IPS-18a (cell line): ENCODE results near the gene CDADC1.
A peak's percentile ranks its signal among the peaks of the same experiment; 100 is the strongest.

Experiments used
- H3K27ac ChIP-seq: one replicate; pipeline ENCODE4 v1.5.1; 2013; ENCODE audit warnings: low read length
- H3K27me3 ChIP-seq: one replicate; pipeline ENCODE4 v1.6.1; 2013; ENCODE audit warnings: mild to moderate bottlenecking, low read length; ENCODE audit not compliant: control insufficient read depth, insufficient read depth
- H3K36me3 ChIP-seq: one replicate; pipeline ENCODE4 v1.6.1; 2013; ENCODE audit warnings: low read depth, low read length; ENCODE audit not compliant: control insufficient read depth
- H3K4me1 ChIP-seq: one replicate; pipeline ENCODE4 v1.6.1; 2013; ENCODE audit warnings: low read depth, low read length; ENCODE audit not compliant: control insufficient read depth
- H3K4me3 ChIP-seq: one replicate; pipeline ENCODE4 v1.5.1; 2013; ENCODE audit warnings: low read length
- H3K9ac ChIP-seq: one replicate; pipeline ENCODE4 v1.6.1; 2013; ENCODE audit warnings: mild to moderate bottlenecking, low read length, moderate library complexity
- H3K9me3 ChIP-seq: one replicate; pipeline ENCODE4 v1.6.1; 2013; ENCODE audit warnings: low read depth, low read length; ENCODE audit not compliant: control insufficient read depth

Gene CDADC1

GRCh38 chr13:49245101-49245500 is 2.6 kb upstream of the CDADC1 start:
- H3K9ac ChIP-seq = no peak overlapping the region
- H3K4me1 ChIP-seq = peaks cover 3% of the 10 kb centered on the region
- H3K36me3 ChIP-seq = no peaks in the 10 kb centered on the region
- no peaks in the 10 kb centered on the region for H3K9me3 ChIP-seq
- no peak overlapping the region for H3K4me3 ChIP-seq
- H3K27ac ChIP-seq = no peak overlapping the region
- H3K27me3 ChIP-seq = no peaks in the 10 kb centered on the region

GRCh38 chr13:49246850-49247642 is 679 bp upstream of the CDADC1 start:
- peaks cover 3% of the 10 kb centered on the region for H3K4me1 ChIP-seq
- H3K9ac ChIP-seq = peak overlapping the region; percentile 75
- H3K27me3 ChIP-seq = no peaks in the 10 kb centered on the region
- no peaks in the 10 kb centered on the region for H3K9me3 ChIP-seq
- H3K27ac ChIP-seq = no peak overlapping the region
- no peaks in the 10 kb centered on the region for H3K36me3 ChIP-seq
- H3K4me3 ChIP-seq = peak overlapping the region; percentile 75

GRCh38 chr13:49248622-49249002 is 887 bp downstream of the CDADC1 start:
- Histone ChIP-seq H3K4me1 (peaks cover 3% of the 10 kb centered on the region), H3K9me3 (no peaks in the 10 kb centered on the region), H3K4me3 (peak overlapping the region; percentile 75), H3K27me3 (no peaks in the 10 kb centered on the region), H3K9ac (peak overlapping the region; percentile 75), H3K36me3 (no peaks in the 10 kb centered on the region), H3K27ac (no peak overlapping the region)

- H3K9me3 ChIP-seq = no peaks in the 10 kb centered on the region
- H3K4me1 ChIP-seq = peaks cover 3% of the 10 kb centered on the region
Observed at GRCh38 chr13:49251326-49251725, 3.6 kb downstream of the CDADC1 start.

GRCh38 chr13:49253310-49253709 is 5.6 kb downstream of the CDADC1 start:
- Histone ChIP-seq H3K9ac (no peak overlapping the region), H3K36me3 (peaks cover 3% of the 10 kb centered on the region), H3K4me3 (no peak overlapping the region), H3K9me3 (no peaks in the 10 kb centered on the region), H3K4me1 (peaks cover 3% of the 10 kb centered on the region), H3K27ac (no peak overlapping the region), H3K27me3 (no peaks in the 10 kb centered on the region)

More at GRCh38 chr13:49251326-49251725, 3.6 kb downstream of the CDADC1 start:
- no peak overlapping the region for H3K9ac ChIP-seq
- H3K27ac ChIP-seq = no peak overlapping the region
- H3K36me3 ChIP-seq = peaks cover 2% of the 10 kb centered on the region
- H3K4me3 ChIP-seq = no peak overlapping the region
- no peaks in the 10 kb centered on the region for H3K27me3 ChIP-seq

- no peak overlapping the region for H3K9ac ChIP-seq
- H3K27me3 ChIP-seq = no peaks in the 10 kb centered on the region
- H3K4me1 ChIP-seq = no peaks in the 10 kb centered on the region
- peaks cover 3% of the 10 kb centered on the region for H3K36me3 ChIP-seq
- H3K4me3 ChIP-seq = no peak overlapping the region
- no peak overlapping the region for H3K27ac ChIP-seq
- H3K9me3 ChIP-seq = no peaks in the 10 kb centered on the region
Observed at GRCh38 chr13:49254007-49254406, 6.3 kb downstream of the CDADC1 start.

- no peaks in the 10 kb centered on the region for H3K4me1 ChIP-seq
- peaks cover 3% of the 10 kb centered on the region for H3K36me3 ChIP-seq
- H3K4me3 ChIP-seq = no peak overlapping the region
- H3K9me3 ChIP-seq = no peaks in the 10 kb centered on the region
- no peaks in the 10 kb centered on the region for H3K27me3 ChIP-seq
- H3K9ac ChIP-seq = no peak overlapping the region
- no peak overlapping the region for H3K27ac ChIP-seq
Observed at GRCh38 chr13:49256841-49257240, 9.1 kb downstream of the CDADC1 start.

GRCh38 chr13:49258089-49258796 is 10.5 kb downstream of the CDADC1 start:
- H3K27ac ChIP-seq = no peak overlapping the region
- H3K4me3 ChIP-seq = no peak overlapping the region
- no peaks in the 10 kb centered on the region for H3K9me3 ChIP-seq
- peaks cover 2% of the 10 kb centered on the region for H3K4me1 ChIP-seq
- H3K36me3 ChIP-seq = peaks cover 3% of the 10 kb centered on the region
- H3K9ac ChIP-seq = no peak overlapping the region
- no peaks in the 10 kb centered on the region for H3K27me3 ChIP-seq

- Histone ChIP-seq H3K4me1 (peaks cover 12% of the 10 kb centered on the region), H3K27ac (no peak overlapping the region), H3K4me3 (no peak overlapping the region), H3K36me3 (peaks cover 3% of the 10 kb centered on the region), H3K9ac (no peak overlapping the region), H3K27me3 (no peaks in the 10 kb centered on the region), H3K9me3 (no peaks in the 10 kb centered on the region)
Observed at GRCh38 chr13:49259586-49259985, 11.9 kb downstream of the CDADC1 start.

GRCh38 chr13:49262634-49263033 is 14.9 kb downstream of the CDADC1 start:
- Histone ChIP-seq H3K27ac (no peak overlapping the region), H3K4me1 (peaks cover 12% of the 10 kb centered on the region), H3K27me3 (no peaks in the 10 kb centered on the region), H3K4me3 (no peak overlapping the region), H3K9ac (no peak overlapping the region), H3K9me3 (no peaks in the 10 kb centered on the region), H3K36me3 (no peaks in the 10 kb centered on the region)

- Histone ChIP-seq H3K9ac (no peak overlapping the region), H3K9me3 (no peaks in the 10 kb centered on the region), H3K27ac (no peak overlapping the region), H3K4me1 (peaks cover 12% of the 10 kb centered on the region), H3K4me3 (no peak overlapping the region), H3K36me3 (no peaks in the 10 kb centered on the region), H3K27me3 (no peaks in the 10 kb centered on the region)
Observed at GRCh38 chr13:49265822-49266221, 18.1 kb downstream of the CDADC1 start.

- no peaks in the 10 kb centered on the region for H3K9me3 ChIP-seq
- H3K36me3 ChIP-seq = no peaks in the 10 kb centered on the region
- no peaks in the 10 kb centered on the region for H3K27me3 ChIP-seq
- H3K9ac ChIP-seq = no peak overlapping the region
- H3K27ac ChIP-seq = no peak overlapping the region
- H3K4me1 ChIP-seq = no peaks in the 10 kb centered on the region
- no peak overlapping the region for H3K4me3 ChIP-seq
Observed at GRCh38 chr13:49271264-49271663, 23.5 kb downstream of the CDADC1 start.
